Adrenal gland (tissue), 12 donors: ENCODE data around the gene IZUMO4. TPM values are rescaled to one million over a fixed set of nuclear protein-coding genes. Genes with fewer than 3 reads are reported as not detected.

ENCODE experiments used
- DNase-seq, 7 donors: peaks; one replicate each; pipeline ENCODE4 v3.0.0-alpha.2; 2019 to 2020
- H3K27ac ChIP-seq, 5 donors: fragments of 200-600 bp; sonication (generic) in 4 of 5; 1 replicate in 3 of 5; 2 replicates in 2 of 5; pipeline versions ENCODE4 v1.5.1 to v1.8.0; 2016 to 2020; ENCODE audit warnings: mild to moderate bottlenecking in 1 of 5
- H3K27me3 ChIP-seq: fragments of 200-600 bp; 2 replicates; pipeline ENCODE4 v1.8.0; 2021
- H3K36me3 ChIP-seq, 2 donors: fragments of 200-600 bp; replicated peaks in 1 of 2; 1 replicate in 1 of 2; 2 replicates in 1 of 2; pipeline versions ENCODE4 v1.5.1 to v1.8.0; 2018 to 2022
- H3K4me1 ChIP-seq, 2 donors: fragments of 200-600 bp; replicated peaks in 1 of 2; 1 replicate in 1 of 2; 2 replicates in 1 of 2; pipeline versions ENCODE4 v1.5.1 to v1.8.0; 2018 to 2021
- H3K4me3 ChIP-seq, 4 donors: fragments of 200-600 bp; sonication (generic) in 3 of 4; one replicate each; pipeline ENCODE4 v1.5.1; 2016 to 2018
- H3K9me3 ChIP-seq, 3 donors: fragments of 200-600 bp; sonication (generic) in 1 of 3; replicated peaks in 1 of 3; 1 replicate in 2 of 3; 2 replicates in 1 of 3; pipeline versions ENCODE4 v1.5.1 to v1.8.0; 2016 to 2021
- POLR2A ChIP-seq, 2 donors: fragments of 450-650 bp; IDR thresholded peaks; one replicate each; pipeline ENCODE4 v1.6.1; 2017; ENCODE audit warnings: antibody characterized with exemption in 2 of 2, mild to moderate bottlenecking in 2 of 2, moderate library complexity in 1 of 2
- WGBS, 4 donors: extraction: QIAGEN DNeasy Blood & Tissue Kit in 2 of 4; methylation state at CpG; one replicate each; pipeline versions ENCODE4 v1.1.5 to v1.1.7; 2013 to 2017; 5-methylcytosine and 5-hydroxymethylcytosine counted together
- intact Hi-C, 2 donors: fragments of 100-400 bp; cut with DNase I; formaldehyde crosslinking; loops; one replicate each; pipeline versions ENCODE4 v1.14.1 to v1.15.0; 2022 to 2023
- polyA plus RNA-seq, 3 donors: library from polyadenylated mRNA; stranded (reverse); fragments of 200-250 nt in 2 of 3; fragments of 350-450 nt in 1 of 3; fragmentation: Illumina TruSeq in 1 of 3; extraction: RNeasy Lipid Tissue Mini Kit (QIAGEN cat#74804) in 1 of 3; gene quantifications; one replicate each; pipeline ENCODE4 v1.2.3, GENCODE V29; 2013 to 2014
- total RNA-seq, 9 donors: library from RNA; depleted of rRNA in 4 of 9; stranded (reverse); fragments of >200 nt in 4 of 9; fragments of 120-200 nt in 1 of 9; fragmentation: NEBNext Ultra II Directional in 1 of 9; extraction: Animal tissue kit (Norgen Biotek cat#: 25700) in 1 of 9; gene quantifications; one replicate each; pipeline versions ENCODE4 v1.1.0 to v1.2.4, GENCODE V29; 2013 to 2023
- TF ChIP-seq, protein P1 (sequence below), 6 experiments: fragments of 450-650 bp in 4 of 6; fragments of 200-600 bp in 2 of 6; sonication (generic) in 1 of 6; IDR thresholded peaks; 1 replicate in 5 of 6; 2 replicates in 1 of 6; pipeline versions ENCODE4 v1.5.1 to v1.8.0; 2016 to 2021; ENCODE audit warnings: antibody characterized with exemption in 6 of 6, mild to moderate bottlenecking in 2 of 6, moderate library complexity in 1 of 6
- donor health status: healthy with polysubstance abuse.
- donor health status: Bipolar disorder and iron deficiency.
- donor health status: DM: yes; HTN: yes; CAD: no.
- donor health status: DM: no; HTN: no; CAD: no.
- donor health status: DM: no; HTN: no; CAD: no.
- donor health status: DM: yes; HTN: yes; CAD: no.

IZUMO4 gene
- total and polyA plus RNA-seq, 12 donors, result 0.69 to 24.6 (median 2.5) TPM

DNA sequence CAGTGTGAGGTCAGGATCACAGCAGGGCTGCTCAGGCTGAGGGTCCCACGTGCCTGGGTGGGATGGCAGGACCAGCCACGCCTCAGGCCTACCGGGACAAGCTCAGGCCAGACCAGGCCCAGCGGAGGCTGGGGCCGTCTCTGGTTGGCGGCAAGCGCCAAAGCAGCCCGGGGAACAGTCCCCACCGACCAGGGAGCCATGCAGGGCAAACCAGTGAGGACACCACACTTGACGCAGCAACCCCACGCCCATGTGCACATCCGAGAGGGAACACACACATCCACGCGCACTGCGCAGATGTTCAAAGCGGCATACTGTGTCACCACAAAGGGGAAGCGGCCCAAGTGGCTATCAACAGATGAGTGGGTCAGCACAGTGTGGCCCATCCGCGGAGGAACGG, 15.2 kb downstream of the IZUMO4 start:
- 89 to 100% (median 91%) methylated on average over 7 to 20 of the region's 20 CpGs for whole genome bisulfite sequencing, 4 donors
- TF ChIP-seq, protein P1, sequence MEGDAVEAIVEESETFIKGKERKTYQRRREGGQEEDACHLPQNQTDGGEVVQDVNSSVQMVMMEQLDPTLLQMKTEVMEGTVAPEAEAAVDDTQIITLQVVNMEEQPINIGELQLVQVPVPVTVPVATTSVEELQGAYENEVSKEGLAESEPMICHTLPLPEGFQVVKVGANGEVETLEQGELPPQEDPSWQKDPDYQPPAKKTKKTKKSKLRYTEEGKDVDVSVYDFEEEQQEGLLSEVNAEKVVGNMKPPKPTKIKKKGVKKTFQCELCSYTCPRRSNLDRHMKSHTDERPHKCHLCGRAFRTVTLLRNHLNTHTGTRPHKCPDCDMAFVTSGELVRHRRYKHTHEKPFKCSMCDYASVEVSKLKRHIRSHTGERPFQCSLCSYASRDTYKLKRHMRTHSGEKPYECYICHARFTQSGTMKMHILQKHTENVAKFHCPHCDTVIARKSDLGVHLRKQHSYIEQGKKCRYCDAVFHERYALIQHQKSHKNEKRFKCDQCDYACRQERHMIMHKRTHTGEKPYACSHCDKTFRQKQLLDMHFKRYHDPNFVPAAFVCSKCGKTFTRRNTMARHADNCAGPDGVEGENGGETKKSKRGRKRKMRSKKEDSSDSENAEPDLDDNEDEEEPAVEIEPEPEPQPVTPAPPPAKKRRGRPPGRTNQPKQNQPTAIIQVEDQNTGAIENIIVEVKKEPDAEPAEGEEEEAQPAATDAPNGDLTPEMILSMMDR (IDR thresholded peaks at IDR 0.05), result no peak
- no peak for TF ChIP-seq POLR2A (IDR thresholded peaks at IDR 0.05)
- no peak overlapping the region for H3K4me3 ChIP-seq
- H3K27me3 ChIP-seq, result no peaks in the 10 kb centered on the region
- intact Hi-C loops, result no loop called here
- H3K36me3 ChIP-seq, result peaks cover 0 to 99% of the 10 kb centered on the region in 2 donors
- no peak overlapping the region for H3K27ac ChIP-seq
- DNase-seq, result no peak
- H3K9me3 ChIP-seq, result no peaks in the 10 kb centered on the region
- no peaks in the 10 kb centered on the region for H3K4me1 ChIP-seq

DNA sequence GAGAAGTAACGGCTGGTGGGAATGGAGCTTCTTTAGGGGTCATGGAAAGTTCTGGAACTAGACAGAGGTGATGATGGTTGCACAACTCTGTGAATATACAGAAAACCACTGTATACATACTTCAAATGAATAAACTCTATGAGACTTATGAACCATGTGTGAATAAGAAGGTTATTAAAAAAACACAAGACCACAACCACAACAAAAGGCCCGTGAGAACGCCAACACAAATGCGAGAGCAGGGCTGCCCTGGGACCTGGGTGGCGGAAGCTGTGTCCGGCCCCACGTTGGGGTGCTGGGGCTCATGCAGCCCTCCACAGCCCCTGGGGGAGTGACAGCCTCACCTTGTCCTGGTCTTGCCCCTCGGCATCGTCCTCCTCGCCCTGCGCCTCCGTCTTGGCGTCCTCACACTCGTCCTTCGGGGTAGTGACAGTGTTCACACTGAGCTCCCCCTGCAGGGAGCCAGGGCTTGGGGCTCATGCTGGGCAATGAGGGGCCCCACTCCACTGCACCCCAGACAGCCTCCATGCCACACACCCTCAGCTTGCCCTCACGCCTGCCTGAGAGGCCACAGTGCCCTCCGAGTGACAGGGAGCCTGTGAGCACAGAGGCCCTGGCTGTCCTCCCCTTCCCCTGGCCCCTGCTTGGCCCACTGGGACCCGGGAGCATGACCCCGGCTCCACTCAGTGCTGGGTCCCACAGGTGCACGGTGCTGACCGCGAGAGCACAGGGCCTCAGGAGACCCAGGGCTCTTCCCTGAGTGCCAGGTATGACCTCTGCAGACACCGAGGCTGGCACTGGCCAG, 16.0 kb downstream of the IZUMO4 start:
- DNase-seq, result no peak
- intact Hi-C loops, result no loop called here
- Histone ChIP-seq H3K36me3 (peaks cover 0 to 100% of the 10 kb centered on the region in 2 donors), H3K27me3 (no peaks in the 10 kb centered on the region), H3K4me3 (no peak overlapping the region), H3K27ac (no peak overlapping the region), H3K4me1 (peaks cover 0 to 6% of the 10 kb centered on the region in 2 donors), H3K9me3 (no peaks in the 10 kb centered on the region)
- WGBS, 4 donors, result 84 to 93% (median 86%) methylated on average over 17 to 23 of the region's 23 CpGs
- TF ChIP-seq, protein P1 (IDR thresholded peaks at IDR 0.05), result no peak
- TF ChIP-seq POLR2A (IDR thresholded peaks at IDR 0.05), result no peak

DNA sequence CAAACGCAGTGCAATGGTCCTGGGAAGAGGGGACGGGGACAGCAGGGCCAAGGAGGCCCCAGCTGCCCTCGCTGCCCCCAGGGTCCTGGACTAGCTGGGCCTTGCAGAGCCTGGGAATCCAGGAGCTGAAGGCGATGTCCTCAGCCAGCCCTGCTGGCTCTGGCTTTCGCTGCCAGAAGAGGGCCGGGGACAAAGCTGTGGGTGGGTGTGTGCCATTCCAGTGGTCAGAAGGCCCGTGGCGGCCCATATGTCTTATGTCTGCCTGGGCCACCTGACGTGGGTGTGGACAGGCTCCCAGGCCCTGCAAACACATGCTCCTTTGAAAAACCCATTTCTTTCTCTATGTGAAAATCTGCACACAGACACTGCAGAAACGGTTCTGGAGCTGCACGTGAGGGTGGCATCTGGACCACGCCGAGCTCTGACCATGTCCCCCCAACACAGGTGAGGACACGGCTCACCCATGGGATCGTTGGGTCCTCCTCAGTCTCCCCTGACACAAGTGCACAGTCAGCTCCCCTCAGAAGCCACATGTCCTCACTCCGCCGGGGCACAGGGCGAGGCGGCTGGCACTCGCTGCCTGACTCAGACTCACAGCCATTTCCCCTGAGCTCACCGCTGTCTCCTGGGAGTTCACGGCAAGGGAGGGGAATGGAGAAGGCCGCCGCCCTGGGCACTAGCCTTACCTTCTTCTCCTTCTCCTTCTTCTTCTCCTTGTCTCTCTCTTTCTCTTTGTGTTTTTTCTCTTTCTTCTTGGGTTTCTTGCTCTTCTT, 16.9 kb downstream of the IZUMO4 start:
- Histone ChIP-seq H3K36me3 (peaks cover 0 to 100% of the 10 kb centered on the region in 2 donors), H3K4me1 (peaks cover 0 to 6% of the 10 kb centered on the region in 2 donors), H3K9me3 (no peaks in the 10 kb centered on the region), H3K4me3 (no peak overlapping the region), H3K27me3 (no peaks in the 10 kb centered on the region), H3K27ac (no peak overlapping the region)
- DNase-seq, result no peak
- intact Hi-C loops, result no loop called here
- 89 to 94% (median 91%) methylated on average over 18 to 24 of the region's 24 CpGs for WGBS, 4 donors
- TF ChIP-seq, protein P1 (IDR thresholded peaks at IDR 0.05), result no peak
- TF ChIP-seq POLR2A (IDR thresholded peaks at IDR 0.05), result no peak

DNA sequence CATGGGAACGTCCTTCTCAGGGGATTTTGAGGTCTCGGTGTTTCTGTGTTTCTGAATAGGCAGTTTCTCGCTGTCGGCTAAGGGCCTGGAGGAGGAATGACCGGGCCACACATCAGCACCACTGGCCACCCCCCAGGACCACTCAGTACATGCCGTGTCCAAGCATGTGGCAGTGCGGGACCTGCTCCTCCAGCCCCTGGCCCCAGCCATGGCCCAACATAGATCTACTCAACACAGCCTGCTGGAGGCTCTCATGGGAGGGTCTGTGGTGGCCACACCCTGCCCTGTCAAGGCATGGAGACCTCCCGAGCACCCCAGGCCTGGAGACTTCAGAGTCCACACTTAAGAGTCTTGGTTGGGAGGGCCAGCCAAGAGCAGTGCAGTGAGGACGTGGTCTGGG, 17.5 kb downstream of the IZUMO4 start:
- Histone ChIP-seq H3K4me3 (no peak overlapping the region), H3K9me3 (no peaks in the 10 kb centered on the region), H3K27me3 (no peaks in the 10 kb centered on the region), H3K27ac (no peak overlapping the region), H3K4me1 (peaks cover 0 to 6% of the 10 kb centered on the region in 2 donors), H3K36me3 (peaks cover 0 to 100% of the 10 kb centered on the region in 2 donors)
- TF ChIP-seq, protein P1 (IDR thresholded peaks at IDR 0.05), result no peak
- TF ChIP-seq POLR2A (IDR thresholded peaks at IDR 0.05), result no peak
- DNase-seq, result no peak
- 90 to 97% (median 93%) methylated on average over 7 to 9 of the region's 9 CpGs for WGBS, 4 donors
- intact Hi-C loops, result no loop called here
